CD4-positive, alpha-beta T cell treated with Interleukin-1 beta for 1 hour (primary cell): ENCODE results near the gene COPS6.

Experiments
- DNase-seq, 2 donors: peaks; one replicate each; pipeline ENCODE4 v3.0.0-alpha.2; 2020 to 2022

COPS6 gene

GRCh38 chr7:100102950-100103840 lies 14.4 kb downstream of the COPS6 start:
- DNase-seq: no peak

- no peak for DNase-seq
Observed at GRCh38 chr7:100105534-100105933, 16.8 kb downstream of the COPS6 start.

GRCh38 chr7:100106633-100107032 lies 17.9 kb downstream of the COPS6 start:
- no peak for DNase-seq

GRCh38 chr7:100107125-100107737 lies 18.5 kb downstream of the COPS6 start:
- no peak for DNase-seq

- DNase-seq: no peak
Observed at GRCh38 chr7:100107890-100108289, 19.1 kb downstream of the COPS6 start.

- DNase-seq: no peak
Observed at GRCh38 chr7:100109521-100110163, 20.9 kb downstream of the COPS6 start.

GRCh38 chr7:100111156-100111555 lies 22.4 kb downstream of the COPS6 start:
- DNase-seq: no peak

- no peak for DNase-seq
Observed at GRCh38 chr7:100111914-100112313, 23.1 kb downstream of the COPS6 start.

GRCh38 chr7:100115026-100115425 lies 26.3 kb downstream of the COPS6 start:
- DNase-seq: no peak

GRCh38 chr7:100118388-100119071 lies 29.8 kb downstream of the COPS6 start:
- no peak for DNase-seq

GRCh38 chr7:100119072-100119969 lies 30.6 kb downstream of the COPS6 start, which contains the start of the genes CNPY4 and TAF6:
TSS of gene CNPY4 (plus strand) at chr7:100119634. CDS start at chr7:100119745, 111 bp downstream.
TSS of gene TAF6 (minus strand) at chr7:100119358. CDS start at chr7:100114209, 5,149 bp downstream.
- peak; percentile 93 to 95 for DNase-seq

- DNase-seq: peak; percentile 62 to 77
Observed at GRCh38 chr7:100119970-100120732, 31.4 kb downstream of the COPS6 start.

GRCh38 chr7:100120733-100121036 lies 31.9 kb downstream of the COPS6 start:
- peak in 1 of 2 donors; percentile 13 for DNase-seq

GRCh38 chr7:100122067-100122466 lies 33.3 kb downstream of the COPS6 start:
- DNase-seq: no peak

GRCh38 chr7:100122568-100122967 lies 33.8 kb downstream of the COPS6 start:
- no peak for DNase-seq

- DNase-seq: no peak
Observed at GRCh38 chr7:100124301-100125230, 35.8 kb downstream of the COPS6 start.

GRCh38 chr7:100126239-100126930 lies 37.6 kb downstream of the COPS6 start:
- no peak for DNase-seq

GRCh38 chr7:100126931-100127865 lies 38.4 kb downstream of the COPS6 start, which contains the start of gene MBLAC1:
TSS of gene MBLAC1 (plus strand) at chr7:100126967. CDS start at chr7:100127396, 429 bp downstream.
- peak; percentile 87 to 94 for DNase-seq
